Sigmoid colon (tissue), 4 donors: ENCODE data around the gene EHD2.

Source experiments
- CTCF ChIP-seq, 4 experiments: fragments of 450-650 bp in 3 of 4; fragments of 200-600 bp in 1 of 4; IDR thresholded peaks; one replicate each; pipeline ENCODE4 v1.5.1; 2016 to 2019; ENCODE audit warnings: antibody characterized with exemption in 4 of 4, mild to moderate bottlenecking in 3 of 4, moderate library complexity in 2 of 4
- POLR2A ChIP-seq, 2 donors: fragments of 450-650 bp; IDR thresholded peaks; one replicate each; pipeline ENCODE4 v1.6.1; 2016; ENCODE audit warnings: antibody characterized with exemption in 2 of 2, mild to moderate bottlenecking in 2 of 2, moderate library complexity in 2 of 2
- POLR2AphosphoS5 ChIP-seq, 4 donors: sonication (generic); formaldehyde crosslinking; IDR thresholded peaks; one replicate each; pipeline ENCODE4 v1.6.1; 2017; ENCODE audit warnings: antibody characterized with exemption in 4 of 4

GRCh38 chr19:47776568-47776967, 63.3 kb downstream of the EHD2 start:
- TF ChIP-seq CTCF (IDR thresholded peaks at IDR 0.05) = no peak
- TF ChIP-seq POLR2A (IDR thresholded peaks at IDR 0.05) = no peak
- TF ChIP-seq POLR2AphosphoS5 (IDR thresholded peaks at IDR 0.05) = no peak
